Ovary (tissue), 9 donors: Measurements from ENCODE around the gene MAN2A2. TPM values are rescaled to one million over a fixed set of nuclear protein-coding genes. Genes with fewer than 3 reads are reported as not detected.

Experiments
- DNase-seq, 5 donors: peaks; one replicate each; pipeline ENCODE4 v3.0.0-alpha.2; 2019 to 2020
- H3K27ac ChIP-seq, 2 donors: fragments of 200-600 bp; one replicate each; pipeline versions ENCODE4 v1.5.1 to v1.8.0; 2019 to 2022
- H3K27me3 ChIP-seq: fragments of 200-600 bp; one replicate; pipeline ENCODE4 v1.8.0; 2022
- H3K36me3 ChIP-seq: fragments of 200-600 bp; sonication (generic); one replicate; pipeline ENCODE4 v1.5.1; 2019
- H3K4me1 ChIP-seq: one replicate; pipeline ENCODE4 v1.8.1; 2013; ENCODE audit warnings: mild to moderate bottlenecking, moderate library complexity; ENCODE audit not compliant: insufficient read depth
- H3K4me3 ChIP-seq: fragments of 200-600 bp; sonication (generic); one replicate; pipeline ENCODE4 v1.5.1; 2017
- H3K9me3 ChIP-seq, 2 donors: fragments of 200-600 bp in 1 of 2; sonication (generic) in 1 of 2; one replicate each; pipeline versions ENCODE4 v1.5.1 to v1.8.1; 2013 to 2019; ENCODE audit warnings: mild to moderate bottlenecking in 1 of 2, moderate library complexity in 1 of 2
- EP300 ChIP-seq: sonication (generic); formaldehyde crosslinking; IDR thresholded peaks from one replicate; pipeline ENCODE4 v1.6.1; 2017; ENCODE audit warnings: antibody characterized with exemption
- POLR2A ChIP-seq: fragments of 450-650 bp; IDR thresholded peaks from one replicate; pipeline ENCODE4 v1.6.1; 2017; ENCODE audit warnings: antibody characterized with exemption, mild to moderate bottlenecking, moderate library complexity
- WGBS, 3 donors: extraction: QIAGEN DNeasy Blood & Tissue Kit in 1 of 3; methylation state at CpG; one replicate each; pipeline versions ENCODE4 v1.1.5 to v1.1.7; 2013 to 2017; 5-methylcytosine and 5-hydroxymethylcytosine counted together
- intact Hi-C, 4 donors: fragments of 100-400 bp; cut with DNase I; formaldehyde crosslinking; loops; one replicate each; pipeline versions ENCODE4 v1.11.0 to v1.15.1; 2022 to 2023
- polyA plus RNA-seq, 2 donors: library from polyadenylated mRNA; stranded (reverse); fragments of 200-250 nt in 1 of 2; fragments of 350-450 nt in 1 of 2; fragmentation: Illumina TruSeq in 1 of 2; extraction: RNeasy Lipid Tissue Mini Kit (QIAGEN cat#74804) in 1 of 2; gene quantifications; one replicate each; pipeline ENCODE4 v1.2.3, GENCODE V29; 2013 to 2014
- total RNA-seq, 7 donors: library from RNA; depleted of rRNA in 2 of 7; stranded (reverse); fragments of >200 nt in 2 of 7; fragmentation: NEBNext Ultra II Directional in 3 of 7; extraction: Animal tissue kit (Norgen Biotek cat#: 25700) in 3 of 7; gene quantifications; one replicate each; pipeline versions ENCODE4 v1.1.0 to v1.2.4, GENCODE V29; 2016 to 2023
- TF ChIP-seq, protein P1 (sequence below), 3 donors: fragments of 450-650 bp in 2 of 3; fragments of 200-600 bp in 1 of 3; IDR thresholded peaks; one replicate each; pipeline versions ENCODE4 v1.5.1 to v1.8.0; 2016 to 2022; ENCODE audit warnings: antibody characterized with exemption in 3 of 3, mild to moderate bottlenecking in 1 of 3
- donor health status: DM: no; HTN: no; CAD: no; lungs with moderate emphysema.
- donor health status: DM: no; HTN: no; CAD: no.
- donor health status: Bipolar disorder and iron deficiency.
- donor health status: DM: yes; HTN: yes; CAD: no.
- donor health status: DM: no; HTN: no; CAD: no.
- donor health status: DM: yes; HTN: yes; CAD: no.

Gene MAN2A2
- total and polyA plus RNA-seq, 9 donors = 25.3 to 66.5 (median 31.2) TPM

- intact Hi-C loops = loop anchor here in 1 of 4 donors (5.0 kb wide), 1 partner anchor 234 kb away; no protein-coding TSS in a partner anchor
- Histone ChIP-seq H3K9me3 (no peaks in the 10 kb centered on the region), H3K4me3 (no peak overlapping the region), H3K36me3 (no peaks in the 10 kb centered on the region), H3K27me3 (no peaks in the 10 kb centered on the region), H3K4me1 (peaks cover 10% of the 10 kb centered on the region), H3K27ac (no peak overlapping the region)
- WGBS, 3 donors = 83 to 84% (median 83%) methylated on average over 35 of the region's 35 CpGs
- TF ChIP-seq, protein P1, sequence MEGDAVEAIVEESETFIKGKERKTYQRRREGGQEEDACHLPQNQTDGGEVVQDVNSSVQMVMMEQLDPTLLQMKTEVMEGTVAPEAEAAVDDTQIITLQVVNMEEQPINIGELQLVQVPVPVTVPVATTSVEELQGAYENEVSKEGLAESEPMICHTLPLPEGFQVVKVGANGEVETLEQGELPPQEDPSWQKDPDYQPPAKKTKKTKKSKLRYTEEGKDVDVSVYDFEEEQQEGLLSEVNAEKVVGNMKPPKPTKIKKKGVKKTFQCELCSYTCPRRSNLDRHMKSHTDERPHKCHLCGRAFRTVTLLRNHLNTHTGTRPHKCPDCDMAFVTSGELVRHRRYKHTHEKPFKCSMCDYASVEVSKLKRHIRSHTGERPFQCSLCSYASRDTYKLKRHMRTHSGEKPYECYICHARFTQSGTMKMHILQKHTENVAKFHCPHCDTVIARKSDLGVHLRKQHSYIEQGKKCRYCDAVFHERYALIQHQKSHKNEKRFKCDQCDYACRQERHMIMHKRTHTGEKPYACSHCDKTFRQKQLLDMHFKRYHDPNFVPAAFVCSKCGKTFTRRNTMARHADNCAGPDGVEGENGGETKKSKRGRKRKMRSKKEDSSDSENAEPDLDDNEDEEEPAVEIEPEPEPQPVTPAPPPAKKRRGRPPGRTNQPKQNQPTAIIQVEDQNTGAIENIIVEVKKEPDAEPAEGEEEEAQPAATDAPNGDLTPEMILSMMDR (IDR thresholded peaks at IDR 0.05) = no peak
- TF ChIP-seq EP300 (no peak), POLR2A (no peak)
- DNase-seq = peak in 1 of 5 donors; percentile 24
Observed at GRCh38 chr15:90881181-90881977, 21.7 kb upstream of the MAN2A2 start.

- H3K27me3 ChIP-seq = no peaks in the 10 kb centered on the region
- no peak overlapping the region for H3K27ac ChIP-seq
- H3K4me1 ChIP-seq = peaks cover 10% of the 10 kb centered on the region
- intact Hi-C loops = loop anchor here in 1 of 4 donors (5.0 kb wide), 1 partner anchor 235 kb away; no protein-coding TSS in a partner anchor
- WGBS, 3 donors = 77 to 85% (median 78%) methylated on average over 19 of the region's 19 CpGs
- TF ChIP-seq, protein P1 (IDR thresholded peaks at IDR 0.05) = no peak
- TF ChIP-seq POLR2A = no peak
- H3K36me3 ChIP-seq = no peaks in the 10 kb centered on the region
- no peak overlapping the region for H3K4me3 ChIP-seq
- DNase-seq = peak in 1 of 5 donors; percentile 32
- no peaks in the 10 kb centered on the region for H3K9me3 ChIP-seq
Observed at GRCh38 chr15:90881978-90882721, 21.0 kb upstream of the MAN2A2 start.

GRCh38 chr15:90882781-90883525 lies 20.1 kb upstream of the MAN2A2 start:
- 66 to 79% (median 68%) methylated on average over 13 of the region's 13 CpGs for WGBS, 3 donors
- H3K4me3 ChIP-seq = no peak overlapping the region
- no peak for TF ChIP-seq POLR2A
- TF ChIP-seq, protein P1 (IDR thresholded peaks at IDR 0.05) = no peak
- TF ChIP-seq EP300 = no peak
- peaks cover 10% of the 10 kb centered on the region for H3K4me1 ChIP-seq
- peak overlapping the region; percentile 70 to 97 for H3K27ac ChIP-seq
- H3K36me3 ChIP-seq = no peaks in the 10 kb centered on the region
- no peaks in the 10 kb centered on the region for H3K9me3 ChIP-seq
- peak in 1 of 5 donors; percentile 38 for DNase-seq
- intact Hi-C loops = loop anchor here in 1 of 4 donors (5.0 kb wide), 1 partner anchor 236 kb away; no protein-coding TSS in a partner anchor
- H3K27me3 ChIP-seq = no peaks in the 10 kb centered on the region

GRCh38 chr15:90883526-90883975 lies 19.6 kb upstream of the MAN2A2 start:
- Histone ChIP-seq H3K4me3 (peak overlapping the region; percentile 56), H3K4me1 (peaks cover 10% of the 10 kb centered on the region), H3K36me3 (no peaks in the 10 kb centered on the region), H3K9me3 (no peaks in the 10 kb centered on the region), H3K27ac (peak overlapping the region; percentile 70 to 97), H3K27me3 (no peaks in the 10 kb centered on the region)
- intact Hi-C loops = loop anchor here in 1 of 4 donors (5.0 kb wide), 1 partner anchor 236 kb away; no protein-coding TSS in a partner anchor
- 53 to 55% (median 53%) methylated on average over 7 of the region's 7 CpGs for WGBS, 3 donors
- peak in 1 of 5 donors; percentile 46 for DNase-seq
- TF ChIP-seq, protein P1 (IDR thresholded peaks at IDR 0.05) = no peak
- TF ChIP-seq POLR2A (no peak), EP300 (no peak)
